Psoas muscle (tissue), 8 donors: ENCODE results near the gene IDH2. TPM values are rescaled to one million over a fixed set of nuclear protein-coding genes. Genes with fewer than 3 reads are reported as not detected.

Experiments used
- ATAC-seq, 4 donors: fragments of 200-7000 bp; cut with Tn5 transposase; one replicate each; pipeline ENCODE4 v1.9.1; 2020; ENCODE audit warnings: moderate library complexity in 3 of 4, mild to moderate bottlenecking in 2 of 4
- DNase-seq, 2 donors: peaks; one replicate each; pipeline ENCODE4 v3.0.0-alpha.2; 2020
- H3K27ac ChIP-seq: fragments of 200-600 bp; one replicate; pipeline ENCODE4 v1.8.0; 2022
- H3K27me3 ChIP-seq, 3 donors: fragments of 200-600 bp in 1 of 3; one replicate each; pipeline versions ENCODE4 v1.6.1 to v1.8.0; 2013 to 2022; ENCODE audit warnings: low read length in 2 of 3, mild to moderate bottlenecking in 2 of 3, moderate library complexity in 1 of 3; ENCODE audit not compliant: insufficient read depth in 3 of 3
- H3K36me3 ChIP-seq, 2 donors: fragments of 200-600 bp in 1 of 2; one replicate each; pipeline versions ENCODE4 v1.6.1 to v1.8.0; 2013 to 2022; ENCODE audit warnings: low read depth in 1 of 2, mild to moderate bottlenecking in 1 of 2, moderate library complexity in 1 of 2; ENCODE audit not compliant: insufficient read depth in 1 of 2
- H3K4me1 ChIP-seq: fragments of 200-600 bp; one replicate; pipeline ENCODE4 v1.8.0; 2022
- H3K4me3 ChIP-seq: fragments of 200-600 bp; one replicate; pipeline ENCODE4 v1.8.0; 2022; ENCODE audit warnings: mild to moderate bottlenecking
- H3K9me3 ChIP-seq: fragments of 200-600 bp; one replicate; pipeline ENCODE4 v1.8.0; 2022
- CTCF ChIP-seq: fragments of 200-600 bp; IDR thresholded peaks from one replicate; pipeline ENCODE4 v1.8.0; 2022; ENCODE audit warnings: antibody characterized with exemption
- WGBS, 3 donors: extraction: QIAGEN DNeasy Blood & Tissue Kit; methylation state at CpG; one replicate each; pipeline versions ENCODE4 v1.1.6 to v1.1.7; 2013; 5-methylcytosine and 5-hydroxymethylcytosine counted together
- intact Hi-C, 2 donors: fragments of 100-400 bp; cut with DNase I; formaldehyde crosslinking; loops; one replicate each; pipeline versions ENCODE4 v1.11.0 to v1.14.2; 2022
- polyA plus RNA-seq, 3 donors: library from polyadenylated mRNA; stranded (reverse); fragments of 200-250 nt; gene quantifications; one replicate each; pipeline ENCODE4 v1.2.3, GENCODE V29; 2013
- total RNA-seq, 4 donors: library from RNA; stranded (reverse); fragmentation: NEBNext Ultra II Directional in 2 of 4; extraction: Animal tissue kit (Norgen Biotek cat#: 25700) in 2 of 4; gene quantifications; one replicate each; pipeline versions ENCODE4 v1.2.1 to v1.2.4, GENCODE V29; 2021 to 2023
- donor health status: healthy with polysubstance abuse.
- donor health status: DM: no; HTN: no; CAD: no; lungs with moderate emphysema.
- donor health status: Bipolar disorder and iron deficiency.
- donor health status: healthy.
- donor health status: DM: yes; HTN: yes; CAD: no.
- donor health status: DM: no; HTN: no; CAD: no.
- donor health status: DM: no; HTN: no; CAD: no.
- donor health status: DM: yes; HTN: yes; CAD: no.

IDH2 gene
- total and polyA plus RNA-seq, 7 donors, result 365 to 926 (median 695) TPM

DNA sequence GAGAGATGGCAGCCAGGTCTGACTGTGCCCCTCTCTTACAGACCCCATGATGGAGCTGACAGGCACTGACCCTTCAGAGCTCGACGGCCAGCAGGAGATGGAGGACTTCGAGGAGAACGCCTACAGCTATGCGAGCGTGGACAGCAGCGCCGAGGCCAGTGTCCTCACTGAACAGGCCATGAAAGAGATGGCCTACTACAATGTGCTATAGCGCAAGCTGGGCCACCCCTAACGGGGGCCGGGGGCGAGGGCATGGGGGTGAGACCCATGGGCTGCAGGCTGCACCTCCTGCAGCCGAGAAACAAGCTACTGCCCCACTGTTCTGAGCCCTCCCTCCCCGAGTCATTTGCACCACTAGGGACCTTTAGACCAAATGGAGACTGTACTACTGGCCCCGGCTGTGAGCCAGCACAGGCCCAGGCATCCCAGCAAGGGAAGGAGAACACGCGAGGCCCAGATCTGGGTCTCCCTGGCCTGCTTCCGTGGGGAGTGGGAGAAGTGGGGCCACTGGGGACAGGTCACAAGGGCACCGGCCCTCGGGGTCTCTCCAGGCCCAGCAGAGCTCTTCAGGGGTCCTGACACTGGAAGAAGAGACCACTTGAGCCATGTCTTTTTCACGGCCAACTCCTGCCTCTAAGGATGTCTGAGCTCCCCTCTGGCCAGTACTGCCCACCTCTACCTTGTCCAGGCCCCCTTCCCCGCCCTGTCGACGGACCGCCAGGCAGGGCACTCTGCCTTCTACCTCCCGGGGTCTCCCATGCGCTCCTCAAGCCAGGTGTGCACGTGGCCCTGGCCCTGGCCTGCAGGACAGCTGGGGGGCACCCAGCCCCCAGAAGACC lies 22.4 kb downstream of the IDH2 start:
- peaks cover 2 to 68% of the 10 kb centered on the region in 2 donors for H3K36me3 ChIP-seq
- H3K27ac ChIP-seq, result no peak overlapping the region
- H3K4me3 ChIP-seq, result no peak overlapping the region
- H3K9me3 ChIP-seq, result no peaks in the 10 kb centered on the region
- no peaks in the 10 kb centered on the region for H3K27me3 ChIP-seq
- DNase-seq, result no peak
- no peak for ATAC-seq
- 85 to 88% (median 85%) methylated on average over 28 of the region's 28 CpGs for WGBS, 3 donors
- H3K4me1 ChIP-seq, result peaks cover 18% of the 10 kb centered on the region
- TF ChIP-seq CTCF, result no peak
- intact Hi-C loops, result loop anchor here in 1 of 2 donors (5.0 kb wide), 1 partner anchor 188 kb away; the partner anchor contains the start of gene AP3S2

- Histone ChIP-seq H3K4me3 (no peak overlapping the region), H3K27ac (no peak overlapping the region)
- 77 to 85% (median 81%) methylated on average over 7 of the region's 7 CpGs for WGBS, 3 donors
These were observed 23.3 kb downstream of the IDH2 start for GRCh38 chr15:90078965-90079364.

GRCh38 chr15:90076716-90077115 lies 25.6 kb downstream of the IDH2 start:
- Histone ChIP-seq H3K9me3 (no peaks in the 10 kb centered on the region), H3K27ac (peak overlapping the region; percentile 85)
- 59 to 82% (median 68%) methylated on average over 6 of the region's 6 CpGs for WGBS, 3 donors

More at GRCh38 chr15:90078965-90079364, 23.3 kb downstream of the IDH2 start:
- intact Hi-C loops, result loop anchor here in 1 of 2 donors (5.0 kb wide), 1 partner anchor 187 kb away; the partner anchor contains the start of gene AP3S2
- no peak for TF ChIP-seq CTCF
- Histone ChIP-seq H3K4me1 (peaks cover 18% of the 10 kb centered on the region), H3K9me3 (no peaks in the 10 kb centered on the region), H3K27me3 (no peaks in the 10 kb centered on the region), H3K36me3 (peaks cover 2 to 59% of the 10 kb centered on the region in 2 donors)
- ATAC-seq, result no peak
- DNase-seq, result no peak

DNA sequence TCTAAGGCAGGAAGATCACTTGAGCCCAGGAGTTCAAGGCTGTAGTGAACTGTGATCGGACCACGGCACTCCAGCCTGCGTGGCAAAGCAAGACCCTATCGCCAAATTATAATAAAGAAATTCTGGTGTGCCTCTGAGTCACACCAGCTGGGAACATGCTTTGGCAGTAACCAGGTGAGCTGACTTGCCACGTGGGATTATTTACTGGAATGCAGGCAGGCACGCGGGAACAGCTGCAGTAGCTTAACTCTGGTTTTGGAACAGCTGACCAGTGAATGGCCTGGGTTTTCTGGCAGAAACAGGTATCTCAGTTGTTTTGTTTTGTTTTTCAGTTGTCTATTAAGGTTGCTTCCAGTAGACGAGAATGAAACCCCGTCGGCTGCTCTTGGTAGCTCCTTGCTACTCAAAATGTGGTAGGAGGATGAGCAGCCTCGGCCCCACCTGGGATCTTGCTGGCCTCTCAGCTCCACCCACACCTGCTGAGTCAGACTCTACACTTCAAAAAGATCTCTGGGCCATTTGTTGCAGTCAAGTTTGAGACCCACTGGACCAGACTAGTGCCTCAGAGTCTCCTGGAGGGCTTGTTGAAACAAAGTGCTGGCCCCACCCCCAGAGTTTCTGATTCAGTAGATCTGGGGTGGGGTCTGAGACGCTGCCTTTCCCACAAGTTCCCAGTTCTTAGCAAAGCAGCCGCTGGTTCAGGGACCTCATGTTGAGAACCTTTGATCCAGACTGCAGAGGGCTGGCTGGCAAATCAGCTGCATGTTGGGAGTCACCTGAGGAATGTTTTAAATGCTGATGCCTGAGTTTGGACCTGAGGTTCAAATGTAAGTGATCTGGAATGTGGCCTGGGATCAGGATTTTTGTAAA lies 26.6 kb downstream of the IDH2 start:
- peaks cover 0 to 27% of the 10 kb centered on the region in 2 donors for H3K36me3 ChIP-seq
- intact Hi-C loops, result loop anchor here in 1 of 2 donors (5.0 kb wide), 1 partner anchor 183 kb away; the partner anchor contains the start of gene AP3S2

More at GRCh38 chr15:90076716-90077115, 25.6 kb downstream of the IDH2 start:
- peaks cover 0 to 36% of the 10 kb centered on the region in 2 donors for H3K36me3 ChIP-seq
- TF ChIP-seq CTCF, result no peak
- H3K4me1 ChIP-seq, result peaks cover 20% of the 10 kb centered on the region
- ATAC-seq (no peak), DNase-seq (no peak)
- H3K27me3 ChIP-seq, result no peaks in the 10 kb centered on the region
- no peak overlapping the region for H3K4me3 ChIP-seq
- intact Hi-C loops, result loop anchor here in 1 of 2 donors (5.0 kb wide), 1 partner anchor 184 kb away; the partner anchor contains the start of gene AP3S2

More for the DNA sequence above, 26.6 kb downstream of the IDH2 start:
- TF ChIP-seq CTCF, result no peak
- Histone ChIP-seq H3K4me1 (peaks cover 29% of the 10 kb centered on the region), H3K27me3 (no peaks in the 10 kb centered on the region), H3K27ac (peak overlapping the region; percentile 85), H3K9me3 (no peaks in the 10 kb centered on the region), H3K4me3 (peak overlapping the region; percentile 29)
- peak; percentile 63 to 74 (median 74) for ATAC-seq
- 25 to 41% (median 27%) methylated on average over 13 of the region's 13 CpGs for WGBS, 3 donors
- DNase-seq, result no peak
